GM18907 (cell line): ENCODE data around the gene CCDC148.

Experiments
- ATAC-seq: cut with Tn5 transposase; IDR thresholded peaks from one replicate; pipeline ENCODE4 v1.9.1; 2021; ENCODE audit warnings: mild to moderate bottlenecking, moderate library complexity; ENCODE audit not compliant: unreplicated experiment

The CCDC148 gene

GRCh38 chr2:158221063-158222020 lies 235.2 kb downstream of the CCDC148 start:
- ATAC-seq = no peak

GRCh38 chr2:158217593-158217992 lies 239.0 kb downstream of the CCDC148 start:
- ATAC-seq = no peak

GRCh38 chr2:158214431-158214830 lies 242.1 kb downstream of the CCDC148 start:
- ATAC-seq = peak; percentile 97

DNA sequence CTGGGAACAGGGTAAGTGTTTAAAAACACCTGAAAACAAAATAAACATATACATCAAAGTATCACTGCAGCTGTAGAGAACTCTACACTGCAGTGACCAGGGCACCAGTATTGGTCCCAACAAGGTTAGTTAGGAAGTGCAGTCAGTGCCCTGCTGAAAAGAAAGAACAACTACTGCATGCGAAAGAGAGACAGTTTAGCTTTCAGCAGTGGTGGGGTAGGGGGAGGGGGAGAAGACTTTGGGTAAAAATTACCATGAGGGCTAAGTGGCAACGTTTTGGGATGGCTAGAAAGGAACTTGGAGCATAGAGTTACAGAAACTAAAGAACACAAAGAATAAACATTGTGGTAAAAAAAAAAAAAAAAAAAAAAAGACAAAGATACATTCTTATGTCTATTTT lies 242.8 kb downstream of the CCDC148 start:
- ATAC-seq = no peak

DNA sequence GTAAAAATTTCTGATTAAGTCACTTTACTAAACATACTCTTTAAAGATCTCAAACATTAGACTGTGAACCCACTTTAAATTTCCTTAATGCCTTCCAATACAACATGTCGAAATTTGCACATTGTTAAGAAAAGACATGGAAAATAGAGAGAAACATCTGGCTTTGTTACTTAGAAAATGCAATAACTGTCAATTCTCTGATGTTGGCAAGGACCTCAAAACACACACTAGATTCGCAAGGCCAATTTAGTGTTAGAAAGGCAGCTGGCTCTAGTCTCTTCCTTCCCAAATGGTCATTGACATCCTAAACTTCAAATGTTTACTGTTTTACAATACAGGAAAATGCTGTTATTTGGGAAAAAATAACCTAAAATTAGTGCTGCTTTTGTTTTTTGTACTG lies 244.3 kb downstream of the CCDC148 start:
- no peak for ATAC-seq

DNA sequence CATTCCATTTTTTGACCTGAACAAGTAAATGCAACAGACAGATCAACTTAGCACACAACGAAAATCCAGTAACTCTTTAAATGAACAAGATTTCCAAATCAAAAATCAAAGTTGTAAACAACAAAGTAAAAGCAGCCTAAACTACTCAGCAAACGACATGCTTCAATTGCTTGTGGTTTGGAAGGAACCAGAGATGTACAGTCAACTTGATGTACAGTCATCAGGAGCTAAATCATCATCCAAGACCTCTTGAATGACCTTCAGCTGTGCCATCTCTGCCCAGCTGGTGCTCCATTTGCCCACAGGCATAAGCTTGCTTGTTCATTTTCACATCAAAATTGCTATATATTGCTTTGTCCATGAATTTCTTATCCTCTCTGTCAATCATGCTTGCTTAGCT lies 245.1 kb downstream of the CCDC148 start:
- ATAC-seq = no peak

DNA sequence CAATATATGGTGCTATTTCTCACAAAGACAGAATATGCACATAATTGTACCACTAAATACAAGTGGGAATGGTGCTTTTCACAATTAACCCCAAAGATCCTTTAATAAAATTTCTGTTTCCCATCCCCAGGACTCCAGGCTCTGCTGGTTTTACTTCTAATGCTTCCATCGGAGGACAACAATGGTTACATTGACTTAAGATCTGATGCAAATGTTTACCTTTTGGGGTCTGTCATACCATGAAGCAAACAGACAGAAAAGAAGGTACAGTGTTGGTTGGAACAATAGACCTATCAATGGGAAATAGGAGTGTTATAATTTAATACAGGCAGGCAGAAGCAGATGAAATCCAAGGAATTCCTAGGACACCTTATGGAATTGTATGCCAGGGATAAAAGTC lies 249.2 kb downstream of the CCDC148 start:
- no peak for ATAC-seq

- ATAC-seq = no peak
Measured at GRCh38 chr2:158205215-158205614, 251.3 kb downstream of the CCDC148 start.

- ATAC-seq = peak; percentile 89
Measured at GRCh38 chr2:158204741-158205165, 251.8 kb downstream of the CCDC148 start.

DNA sequence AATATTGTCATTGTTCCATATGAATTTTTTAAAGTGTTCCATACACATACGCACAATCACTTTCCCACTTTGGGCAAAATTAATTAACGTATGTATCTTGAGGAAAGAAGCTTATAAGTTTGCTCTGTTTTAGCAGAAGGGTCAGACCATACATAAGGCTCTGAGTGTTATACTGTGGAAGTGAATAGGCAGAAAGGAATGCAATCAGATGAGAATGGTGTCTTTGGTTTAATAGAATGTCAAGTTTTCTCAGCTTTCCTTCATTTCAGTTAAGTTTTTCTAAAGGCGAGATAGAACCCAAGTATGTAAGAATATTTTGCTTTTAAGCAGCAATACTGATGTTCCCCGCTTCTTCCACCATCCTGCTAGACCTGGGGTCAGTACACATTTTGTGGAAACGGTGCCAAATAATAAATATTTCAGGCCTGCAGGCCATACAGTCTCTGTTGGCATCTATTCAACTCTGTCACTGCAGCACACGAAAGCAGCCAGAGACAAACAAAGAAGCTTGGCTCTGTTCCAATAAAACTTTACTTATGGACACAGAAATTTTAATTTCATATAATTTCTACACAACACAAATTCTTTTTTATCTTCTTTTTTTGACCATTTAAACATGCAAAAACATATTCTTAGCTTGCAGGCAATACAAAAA lies 254.3 kb downstream of the CCDC148 start:
- ATAC-seq = no peak

GRCh38 chr2:158199928-158200650 lies 256.5 kb downstream of the CCDC148 start:
- ATAC-seq = no peak

- ATAC-seq = no peak
Measured at GRCh38 chr2:158197940-158198339, 258.6 kb downstream of the CCDC148 start.

DNA sequence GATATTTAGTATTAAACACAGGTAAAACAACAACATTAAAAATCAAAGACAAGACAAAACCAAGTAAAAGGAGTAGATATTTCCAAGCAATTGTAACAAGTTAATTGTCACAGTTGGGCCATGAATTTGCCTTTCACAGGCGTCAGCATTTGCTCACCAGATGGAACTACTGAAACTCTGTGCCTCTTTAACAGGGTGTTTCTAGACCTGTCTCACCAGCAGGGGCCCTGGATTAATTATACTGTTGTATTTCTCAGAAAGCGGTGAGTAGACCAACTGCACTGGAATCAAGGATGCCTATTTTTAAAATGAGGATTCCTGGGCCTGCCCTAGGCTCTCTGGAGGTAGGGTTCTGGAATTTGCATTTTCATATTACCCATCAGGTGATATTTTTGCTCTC lies 262.3 kb downstream of the CCDC148 start:
- ATAC-seq = no peak

GRCh38 chr2:158192515-158193443 lies 263.8 kb downstream of the CCDC148 start:
- ATAC-seq = no peak

- peak; percentile 89 for ATAC-seq
Measured at GRCh38 chr2:158191076-158191895, 265.3 kb downstream of the CCDC148 start.

DNA sequence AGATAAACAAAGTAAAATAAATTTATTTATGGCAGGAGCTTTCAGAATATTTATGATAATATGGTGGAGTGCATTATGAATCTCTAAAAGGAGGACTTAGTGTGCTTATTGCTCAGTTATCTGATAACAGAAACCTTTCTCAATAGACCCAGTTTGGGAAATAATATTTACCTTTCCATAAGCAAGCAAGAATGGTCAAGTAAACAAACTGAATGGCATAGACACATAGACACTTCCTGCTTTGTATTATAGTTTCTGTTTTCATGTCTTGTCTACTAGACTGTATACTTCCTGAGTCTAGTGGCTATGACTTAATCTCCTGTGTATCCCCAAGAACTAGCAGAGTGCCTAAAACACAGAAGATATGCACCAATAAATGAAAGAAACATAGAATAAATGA lies 267.0 kb downstream of the CCDC148 start:
- peak; percentile 58 for ATAC-seq

GRCh38 chr2:158187908-158188307 lies 268.6 kb downstream of the CCDC148 start:
- no peak for ATAC-seq

DNA sequence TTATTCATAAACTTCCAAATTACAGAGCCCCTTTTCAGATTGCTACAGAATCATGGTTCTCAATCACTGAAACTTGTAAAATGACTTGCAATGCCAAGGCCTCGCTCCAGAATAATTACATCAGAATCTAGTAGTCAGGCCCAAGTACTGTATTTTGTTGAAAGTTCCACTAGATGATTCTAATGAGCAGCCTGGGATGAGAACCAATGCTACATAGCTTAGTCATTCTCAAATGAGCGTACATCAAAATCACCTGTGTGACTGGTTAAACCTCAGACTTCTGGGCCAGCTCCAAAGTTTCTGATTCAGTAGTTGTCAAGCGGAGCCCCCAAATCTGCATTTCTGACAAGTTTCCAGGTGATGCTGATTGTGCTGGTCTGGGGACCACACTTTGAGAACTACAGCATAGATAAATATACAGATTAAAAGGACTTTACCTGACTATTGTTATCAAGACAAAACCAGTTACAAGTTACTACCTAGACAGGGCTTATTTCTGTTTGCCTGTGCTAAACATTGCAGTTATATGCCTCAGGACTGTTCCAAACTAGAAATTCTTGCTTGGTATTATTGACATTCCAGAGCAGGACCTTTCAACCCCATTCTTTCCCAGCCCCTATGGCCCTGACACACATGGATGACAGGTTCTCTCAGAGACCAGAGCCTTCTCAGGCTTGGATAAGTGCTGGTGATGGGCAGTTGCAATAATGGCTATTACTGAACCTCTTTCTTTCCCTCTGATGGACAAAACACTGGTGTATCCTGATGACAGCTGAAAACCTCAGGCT lies 271.8 kb downstream of the CCDC148 start:
- no peak for ATAC-seq

DNA sequence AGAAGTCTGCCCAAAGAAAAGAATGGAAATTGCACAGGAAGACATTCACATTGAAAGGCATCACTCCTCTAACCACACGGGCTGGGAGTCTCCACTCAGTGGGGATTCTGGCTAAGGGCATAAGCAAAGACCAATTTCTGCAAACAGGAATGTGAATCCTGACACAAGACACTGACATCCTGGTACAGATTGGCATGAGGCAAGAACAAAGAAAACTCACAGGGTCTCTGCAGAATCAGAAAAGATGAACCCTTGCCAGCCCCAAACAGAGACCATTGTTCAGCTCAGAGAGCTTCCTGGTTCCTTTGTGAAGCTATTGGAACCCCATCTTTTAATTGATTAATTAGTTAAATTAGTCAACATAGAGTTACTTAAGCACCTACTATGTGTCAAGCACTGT lies 272.6 kb downstream of the CCDC148 start:
- no peak for ATAC-seq
